Measurements from ENCODE around the gene KCNQ4.
A peak's percentile ranks its signal among the peaks of the same experiment; 100 is the strongest.

Gene KCNQ4

GRCh38 chr1:40786995-40787705 lies 3.6 kb downstream of the KCNQ4 start:
- H3K36me3 ChIP-seq (replicated peaks in 1 of 2; ENCODE audit: control insufficient read depth in 2 of 2, insufficient read depth in 2 of 2, low read length in 2 of 2), result no peaks in the 10 kb centered on the region
- peaks cover 3% of the 10 kb centered on the region for H3K79me1 ChIP-seq (ENCODE audit: low read depth, low read length)
- no peak overlapping the region for H3K27ac ChIP-seq (replicated peaks; ENCODE audit: low read length)
- H3K4me2 ChIP-seq (ENCODE audit: insufficient read depth, low read length, poor library complexity, severe bottlenecking), result no peak overlapping the region
- no peak overlapping the region for H4K8ac ChIP-seq (ENCODE audit: low read depth, low read length)
- H3K18ac ChIP-seq (ENCODE audit: low read length), result no peak overlapping the region
- H3K14ac ChIP-seq (ENCODE audit: low read length), result no peak overlapping the region
- no peak overlapping the region for H3K9ac ChIP-seq (ENCODE audit: low read depth, low read length, poor library complexity)
- no peak overlapping the region for H2AFZ ChIP-seq (ENCODE audit: low read length)
- H2BK120ac ChIP-seq (ENCODE audit: low read depth, low read length), result no peak overlapping the region
- no peak for DNase-seq (ENCODE audit: low spot score)
- H2BK15ac ChIP-seq (ENCODE audit: low read length), result no peak overlapping the region
- H2AK5ac ChIP-seq (ENCODE audit: low read depth, low read length), result no peak overlapping the region
- H3K4ac ChIP-seq (ENCODE audit: low read length), result no peak overlapping the region
- no peak overlapping the region for H2BK5ac ChIP-seq (ENCODE audit: low read length)
- no CpG with 5 or more reads among the region's 9 CpGs for WGBS, 2 donors (ENCODE audit: extremely low coverage in 2 of 2, insufficient read length in 2 of 2, insufficient replicate concordance in 1 of 2)
- no peak overlapping the region for H2BK12ac ChIP-seq (ENCODE audit: low read length)
- H3K23ac ChIP-seq (ENCODE audit: low read depth, low read length, poor library complexity), result no peak overlapping the region
- peaks cover 0 to 87% (median 11%) of the 10 kb centered on the region in 3 experiments for H3K27me3 ChIP-seq (ENCODE audit: control insufficient read depth in 3 of 3, insufficient read depth in 3 of 3, low read depth in 1 of 3, low read length in 3 of 3)
- peaks cover 20 to 24% of the 10 kb centered on the region in 2 donors for H3K4me1 ChIP-seq (ENCODE audit: control insufficient read depth in 2 of 2, insufficient read depth in 1 of 2, low read depth in 1 of 2, low read length in 2 of 2)
- H3K4me3 ChIP-seq (ENCODE audit: low read length in 2 of 2), result no peak overlapping the region
- no peak overlapping the region for H4K91ac ChIP-seq (ENCODE audit: low read depth, low read length, poor library complexity)
- H3K9me3 ChIP-seq (replicated peaks in 1 of 2; ENCODE audit: control insufficient read depth in 2 of 2, insufficient read depth in 1 of 2, low read depth in 1 of 2, low read length in 2 of 2), result no peaks in the 10 kb centered on the region

- Histone ChIP-seq H2BK15ac (ENCODE audit: low read length) (no peak overlapping the region), H2BK5ac (ENCODE audit: low read length) (no peak overlapping the region), H3K27ac (replicated peaks; ENCODE audit: low read length) (no peak overlapping the region), H3K4ac (ENCODE audit: low read length) (no peak overlapping the region), H3K14ac (ENCODE audit: low read length) (no peak overlapping the region), H3K27me3 (ENCODE audit: control insufficient read depth in 3 of 3, insufficient read depth in 3 of 3, low read depth in 1 of 3, low read length in 3 of 3) (peaks cover 0 to 88% (median 7%) of the 10 kb centered on the region in 3 experiments), H3K9ac (ENCODE audit: low read depth, low read length, poor library complexity) (peak overlapping the region; percentile 18), H4K8ac (ENCODE audit: low read depth, low read length) (no peak overlapping the region), H3K79me1 (ENCODE audit: low read depth, low read length) (peaks cover 3% of the 10 kb centered on the region), H3K36me3 (replicated peaks in 1 of 2; ENCODE audit: control insufficient read depth in 2 of 2, insufficient read depth in 2 of 2, low read length in 2 of 2) (no peaks in the 10 kb centered on the region), H4K91ac (ENCODE audit: low read depth, low read length, poor library complexity) (no peak overlapping the region), H2BK12ac (ENCODE audit: low read length) (no peak overlapping the region), H3K18ac (ENCODE audit: low read length) (peak overlapping the region; percentile 46), H2AK5ac (ENCODE audit: low read depth, low read length) (peak overlapping the region; percentile 53), H3K4me2 (ENCODE audit: insufficient read depth, low read length, poor library complexity, severe bottlenecking) (no peak overlapping the region), H3K9me3 (replicated peaks in 1 of 2; ENCODE audit: control insufficient read depth in 2 of 2, insufficient read depth in 1 of 2, low read depth in 1 of 2, low read length in 2 of 2) (no peaks in the 10 kb centered on the region), H2BK120ac (ENCODE audit: low read depth, low read length) (no peak overlapping the region), H3K4me3 (ENCODE audit: low read length in 2 of 2) (no peak overlapping the region), H2AFZ (ENCODE audit: low read length) (no peak overlapping the region), H3K23ac (ENCODE audit: low read depth, low read length, poor library complexity) (no peak overlapping the region), H3K4me1 (ENCODE audit: control insufficient read depth in 2 of 2, insufficient read depth in 1 of 2, low read depth in 1 of 2, low read length in 2 of 2) (peaks cover 13 to 18% of the 10 kb centered on the region in 2 donors)
- no CpG with 5 or more reads among the region's 19 CpGs for WGBS, 2 donors (ENCODE audit: extremely low coverage in 2 of 2, insufficient read length in 2 of 2, insufficient replicate concordance in 1 of 2)
- DNase-seq (ENCODE audit: low spot score), result no peak
Measured at GRCh38 chr1:40787737-40788560, 4.4 kb downstream of the KCNQ4 start.

GRCh38 chr1:40788561-40789341 lies 5.2 kb downstream of the KCNQ4 start:
- Histone ChIP-seq H2AFZ (ENCODE audit: low read length) (no peak overlapping the region), H3K9ac (ENCODE audit: low read depth, low read length, poor library complexity) (peak overlapping the region; percentile 10), H3K18ac (ENCODE audit: low read length) (peak overlapping the region; percentile 46), H3K27ac (replicated peaks; ENCODE audit: low read length) (no peak overlapping the region), H2BK15ac (ENCODE audit: low read length) (no peak overlapping the region), H3K27me3 (ENCODE audit: control insufficient read depth in 3 of 3, insufficient read depth in 3 of 3, low read depth in 1 of 3, low read length in 3 of 3) (peaks cover 0 to 91% (median 3%) of the 10 kb centered on the region in 3 experiments), H3K4me2 (ENCODE audit: insufficient read depth, low read length, poor library complexity, severe bottlenecking) (no peak overlapping the region), H2BK120ac (ENCODE audit: low read depth, low read length) (no peak overlapping the region), H2AK5ac (ENCODE audit: low read depth, low read length) (peak overlapping the region; percentile 53), H3K14ac (ENCODE audit: low read length) (peak overlapping the region; percentile 51), H2BK5ac (ENCODE audit: low read length) (no peak overlapping the region), H3K4me3 (ENCODE audit: low read length in 2 of 2) (peak overlapping the region in 1 of 2 donors; percentile 13), H3K23ac (ENCODE audit: low read depth, low read length, poor library complexity) (peak overlapping the region; percentile 53), H2BK12ac (ENCODE audit: low read length) (no peak overlapping the region), H3K4ac (ENCODE audit: low read length) (no peak overlapping the region), H3K79me1 (ENCODE audit: low read depth, low read length) (peaks cover 3% of the 10 kb centered on the region), H3K36me3 (replicated peaks in 1 of 2; ENCODE audit: control insufficient read depth in 2 of 2, insufficient read depth in 2 of 2, low read length in 2 of 2) (no peaks in the 10 kb centered on the region), H3K4me1 (ENCODE audit: control insufficient read depth in 2 of 2, insufficient read depth in 1 of 2, low read depth in 1 of 2, low read length in 2 of 2) (peaks cover 8 to 13% of the 10 kb centered on the region in 2 donors), H4K8ac (ENCODE audit: low read depth, low read length) (no peak overlapping the region), H4K91ac (ENCODE audit: low read depth, low read length, poor library complexity) (peak overlapping the region; percentile 44), H3K9me3 (replicated peaks in 1 of 2; ENCODE audit: control insufficient read depth in 2 of 2, insufficient read depth in 1 of 2, low read depth in 1 of 2, low read length in 2 of 2) (no peaks in the 10 kb centered on the region)
- DNase-seq (ENCODE audit: low spot score), result no peak
- WGBS, 2 donors (ENCODE audit: extremely low coverage in 2 of 2, insufficient read length in 2 of 2, insufficient replicate concordance in 1 of 2), result no CpG with 5 or more reads among the region's 17 CpGs

- no peaks in the 10 kb centered on the region for H3K9me3 ChIP-seq (replicated peaks in 1 of 2; ENCODE audit: control insufficient read depth in 2 of 2, insufficient read depth in 1 of 2, low read depth in 1 of 2, low read length in 2 of 2)
- no peak overlapping the region for H3K9ac ChIP-seq (ENCODE audit: low read depth, low read length, poor library complexity)
- H2BK120ac ChIP-seq (ENCODE audit: low read depth, low read length), result no peak overlapping the region
- no peak overlapping the region for H3K23ac ChIP-seq (ENCODE audit: low read depth, low read length, poor library complexity)
- no peaks in the 10 kb centered on the region for H3K36me3 ChIP-seq (replicated peaks in 1 of 2; ENCODE audit: control insufficient read depth in 2 of 2, insufficient read depth in 2 of 2, low read length in 2 of 2)
- H2AK5ac ChIP-seq (ENCODE audit: low read depth, low read length), result peak overlapping the region; percentile 53
- H3K18ac ChIP-seq (ENCODE audit: low read length), result no peak overlapping the region
- DNase-seq (ENCODE audit: low spot score), result no peak
- H2BK12ac ChIP-seq (ENCODE audit: low read length), result no peak overlapping the region
- H3K4ac ChIP-seq (ENCODE audit: low read length), result no peak overlapping the region
- H3K14ac ChIP-seq (ENCODE audit: low read length), result no peak overlapping the region
- no peak overlapping the region for H2BK5ac ChIP-seq (ENCODE audit: low read length)
- H4K8ac ChIP-seq (ENCODE audit: low read depth, low read length), result no peak overlapping the region
- no peak overlapping the region for H2AFZ ChIP-seq (ENCODE audit: low read length)
- H3K4me1 ChIP-seq (ENCODE audit: control insufficient read depth in 2 of 2, insufficient read depth in 1 of 2, low read depth in 1 of 2, low read length in 2 of 2), result peaks cover 8 to 13% of the 10 kb centered on the region in 2 donors
- no peak overlapping the region for H4K91ac ChIP-seq (ENCODE audit: low read depth, low read length, poor library complexity)
- no CpG with 5 or more reads among the region's 2 CpGs for WGBS, 2 donors (ENCODE audit: extremely low coverage in 2 of 2, insufficient read length in 2 of 2, insufficient replicate concordance in 1 of 2)
- H3K4me3 ChIP-seq (ENCODE audit: low read length in 2 of 2), result no peak overlapping the region
- H3K27ac ChIP-seq (replicated peaks; ENCODE audit: low read length), result no peak overlapping the region
- peaks cover 3% of the 10 kb centered on the region for H3K79me1 ChIP-seq (ENCODE audit: low read depth, low read length)
- peaks cover 0 to 95% (median 3%) of the 10 kb centered on the region in 3 experiments for H3K27me3 ChIP-seq (ENCODE audit: control insufficient read depth in 3 of 3, insufficient read depth in 3 of 3, low read depth in 1 of 3, low read length in 3 of 3)
- no peak overlapping the region for H2BK15ac ChIP-seq (ENCODE audit: low read length)
- no peak overlapping the region for H3K4me2 ChIP-seq (ENCODE audit: insufficient read depth, low read length, poor library complexity, severe bottlenecking)
Measured at GRCh38 chr1:40789342-40789598, 5.7 kb downstream of the KCNQ4 start.

All from neuronal stem cell (in vitro differentiated cells).